ENCODE measurements around the gene TRERF1.

Gene TRERF1

GRCh38 chr6:42423244-42423643, 28.5 kb downstream of the TRERF1 start:
- no peak for DNase-seq (ENCODE audit: low read depth)

GRCh38 chr6:42420741-42421140, 31.0 kb downstream of the TRERF1 start:
- DNase-seq (ENCODE audit: low read depth), result no peak

DNA sequence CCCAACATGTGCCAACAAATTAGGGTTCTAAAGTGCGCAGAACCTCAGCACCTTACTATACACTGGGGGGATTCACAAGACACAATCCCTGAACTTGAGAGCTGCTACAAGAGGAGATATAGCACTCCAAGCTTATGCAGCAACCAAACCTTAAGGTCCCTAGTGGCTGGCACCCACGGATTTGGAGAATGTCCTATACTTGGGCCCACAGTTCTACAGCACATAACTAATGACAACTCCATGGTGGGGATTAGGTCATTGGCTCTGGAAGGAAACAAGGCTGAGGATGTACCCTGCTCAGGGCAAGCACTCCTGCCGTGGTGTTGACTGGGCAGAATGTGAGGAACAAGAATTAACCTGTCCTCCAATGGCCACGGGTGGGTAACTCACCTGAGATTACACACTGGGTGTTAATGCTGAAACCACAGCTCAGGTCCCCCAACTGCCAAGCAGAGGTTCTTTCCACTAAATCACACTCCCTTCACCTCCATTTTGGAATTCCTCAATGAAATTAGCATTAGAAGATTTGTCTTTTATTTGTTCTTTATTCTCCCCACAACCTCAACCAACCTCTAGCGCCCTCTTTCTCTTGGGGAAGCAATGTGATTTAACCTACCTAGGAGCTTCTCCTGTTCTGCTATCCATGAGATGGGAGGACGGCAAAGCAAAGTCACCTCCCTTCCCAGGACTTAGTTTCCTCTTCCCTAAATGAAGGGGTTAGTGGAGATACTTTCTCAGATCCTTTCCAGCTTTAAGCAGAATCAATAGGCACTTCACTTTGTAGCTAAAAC, 32.0 kb downstream of the TRERF1 start:
- no peak for DNase-seq (ENCODE audit: low read depth)

DNA sequence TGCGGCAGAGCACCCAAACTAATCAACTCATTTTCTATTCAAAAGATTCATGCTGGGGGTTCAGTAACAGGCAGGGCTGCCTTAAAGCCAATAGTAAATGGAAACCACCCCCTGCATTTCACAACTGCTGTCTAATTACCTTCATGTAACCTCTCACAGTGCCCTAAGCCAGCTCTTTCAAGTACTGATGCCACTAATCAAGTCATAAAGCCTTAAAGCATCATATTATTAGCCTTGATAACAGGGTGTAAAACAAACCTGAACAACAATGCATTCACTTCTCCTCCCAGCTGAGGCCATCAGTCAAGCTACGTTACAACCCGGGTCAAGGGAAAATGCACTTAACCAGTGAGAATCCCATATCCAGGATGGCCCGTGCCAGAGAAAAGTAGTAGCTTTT, 33.0 kb downstream of the TRERF1 start:
- DNase-seq (ENCODE audit: low read depth), result no peak

DNA sequence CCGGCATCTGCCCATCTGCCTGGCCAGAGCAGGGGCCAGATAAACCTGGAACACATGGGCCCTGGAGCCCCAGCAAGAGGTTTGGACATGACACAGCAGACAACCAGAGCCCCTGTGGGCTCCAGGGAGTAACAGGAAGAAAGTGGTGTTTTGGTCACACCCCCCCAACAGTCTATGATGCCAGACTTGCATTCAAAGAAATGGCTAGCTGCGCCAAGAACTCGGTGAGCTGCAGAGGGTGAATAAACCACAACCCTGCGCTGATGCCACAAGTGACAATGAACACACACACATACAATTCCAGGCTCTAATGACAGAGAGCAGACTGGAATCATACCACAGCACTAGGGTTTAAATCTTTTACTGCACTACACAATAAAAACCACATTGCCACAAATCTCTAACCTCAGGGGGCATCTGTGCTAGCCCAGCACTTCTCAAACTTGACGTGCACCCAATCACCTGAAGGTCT, 34.0 kb downstream of the TRERF1 start:
- peak; percentile 55 for DNase-seq (ENCODE audit: low read depth)

DNA sequence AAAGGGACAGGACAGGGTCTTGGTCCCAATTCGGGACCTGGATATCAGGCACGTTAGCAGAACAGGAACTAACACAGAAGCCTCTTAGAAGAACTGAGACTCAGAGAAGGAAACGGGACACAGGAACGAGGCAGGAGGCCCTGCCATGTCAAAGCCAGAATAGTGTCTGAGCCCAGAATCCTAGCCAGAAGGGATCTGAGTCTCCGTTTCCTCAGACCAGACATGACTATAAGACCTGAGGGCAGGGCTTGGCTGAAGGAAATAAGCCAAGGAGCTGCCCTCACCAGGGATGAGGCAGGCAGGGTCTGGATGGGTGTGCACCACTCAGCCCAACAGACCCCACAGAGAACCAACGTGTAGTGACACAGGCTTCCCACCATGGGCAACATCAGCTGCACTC, 40.3 kb downstream of the TRERF1 start:
- DNase-seq (ENCODE audit: low read depth), result no peak

DNA sequence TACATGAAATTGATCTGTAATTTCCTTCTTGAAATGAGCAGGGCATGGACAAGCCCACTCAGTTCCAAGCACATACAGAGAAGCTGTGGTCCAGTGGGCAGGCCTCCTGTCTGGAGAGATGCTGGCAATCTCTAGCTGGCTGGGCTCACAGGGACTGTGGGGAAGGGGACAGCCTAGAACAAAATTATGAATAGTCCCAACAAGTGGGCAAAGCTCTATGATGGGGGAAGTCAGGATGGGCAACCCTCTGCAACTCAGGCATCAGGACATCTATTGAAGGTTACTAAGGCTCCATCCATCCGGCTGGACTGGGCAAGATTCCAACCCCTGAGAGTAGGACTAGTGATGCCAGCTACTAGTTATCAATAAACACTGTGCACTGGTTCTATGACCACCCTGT, 40.9 kb downstream of the TRERF1 start:
- no peak for DNase-seq (ENCODE audit: low read depth)

DNA sequence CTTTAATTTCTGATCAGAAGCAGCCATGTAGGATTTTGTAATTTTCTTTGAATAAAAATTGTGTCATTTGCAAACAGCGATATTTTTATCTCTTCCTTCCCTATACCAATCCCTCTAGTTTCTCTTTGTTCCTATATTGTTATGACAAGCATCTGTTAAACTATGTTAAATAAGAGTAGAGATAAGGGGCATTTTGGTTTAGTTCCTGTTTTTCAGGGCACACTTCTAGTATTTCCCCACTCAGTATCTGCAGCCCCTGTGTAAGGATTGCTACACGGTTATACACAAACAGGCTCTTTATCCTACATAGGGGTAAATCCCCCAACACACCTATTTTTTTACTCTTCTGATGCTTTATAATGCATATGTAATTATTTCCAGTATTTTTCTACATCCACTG, 42.1 kb downstream of the TRERF1 start:
- DNase-seq (ENCODE audit: low read depth), result no peak

- no peak for DNase-seq (ENCODE audit: low read depth)
Observed at GRCh38 chr6:42407379-42407778, 44.3 kb downstream of the TRERF1 start.

- DNase-seq (ENCODE audit: low read depth), result no peak
Observed at GRCh38 chr6:42406306-42407280, 45.1 kb downstream of the TRERF1 start.

DNA sequence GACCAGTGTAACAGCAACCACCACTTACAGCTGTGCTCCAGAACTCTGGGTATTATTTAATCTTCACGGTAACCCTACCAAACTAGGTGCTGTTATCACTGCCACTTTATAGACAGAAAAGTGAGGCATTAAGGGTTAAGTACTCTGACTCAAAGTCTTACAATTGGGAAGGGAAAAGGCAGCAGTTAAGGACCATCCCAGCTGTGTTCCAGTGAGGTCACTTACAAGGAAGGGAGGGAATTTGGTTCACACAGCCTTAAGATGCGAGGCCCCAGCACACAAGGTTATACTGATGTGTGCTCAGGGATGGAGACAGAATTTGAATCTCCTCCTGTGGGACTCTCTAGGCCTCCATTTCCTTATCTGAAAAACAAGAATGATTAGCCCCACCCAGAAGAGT, 46.7 kb downstream of the TRERF1 start:
- no peak for DNase-seq (ENCODE audit: low read depth)

DNA sequence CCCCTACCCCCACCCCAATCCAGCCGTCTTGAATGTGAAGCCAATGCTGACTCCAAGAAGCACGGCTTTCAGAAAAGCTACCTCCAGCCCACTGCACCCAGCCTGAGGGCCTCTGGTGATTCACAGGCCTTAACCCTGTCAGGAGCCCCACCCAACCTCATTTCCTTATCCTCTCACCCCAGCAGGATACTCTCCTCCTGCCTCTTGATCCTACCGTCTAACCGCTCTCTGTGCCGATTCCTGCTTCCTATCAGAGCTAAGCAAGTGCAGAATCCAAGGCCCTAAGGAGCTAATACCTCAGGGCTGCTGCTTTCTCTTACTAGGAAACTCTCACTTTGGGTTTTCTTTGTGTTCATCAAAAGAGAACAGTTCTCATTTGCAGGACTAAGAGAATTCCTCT, 47.2 kb downstream of the TRERF1 start:
- DNase-seq (ENCODE audit: low read depth), result no peak

DNA sequence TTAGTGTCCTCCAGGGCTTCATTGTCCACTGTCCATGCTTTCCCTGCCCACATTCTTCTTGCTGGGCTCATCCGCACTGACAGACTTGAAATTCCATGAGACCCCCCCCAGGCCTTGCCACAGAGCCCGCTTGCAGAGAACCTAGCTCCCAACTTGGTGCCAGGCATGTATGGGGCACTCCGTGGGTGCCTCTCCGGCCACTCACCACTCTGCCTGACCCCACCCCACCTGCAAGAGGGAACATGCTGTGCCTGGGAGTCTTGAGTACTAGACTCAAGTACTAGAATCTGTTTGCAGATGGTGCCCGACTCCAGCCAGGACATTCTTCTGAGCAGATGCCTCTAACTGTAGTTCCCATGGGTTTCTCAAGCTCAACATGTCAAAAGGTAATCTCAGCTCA, 47.9 kb downstream of the TRERF1 start:
- no peak for DNase-seq (ENCODE audit: low read depth)

GRCh38 chr6:42403421-42403820, 48.3 kb downstream of the TRERF1 start:
- no peak for DNase-seq (ENCODE audit: low read depth)

- DNase-seq (ENCODE audit: low read depth), result peak; percentile 36
Observed at GRCh38 chr6:42402184-42402583, 49.5 kb downstream of the TRERF1 start.

DNA sequence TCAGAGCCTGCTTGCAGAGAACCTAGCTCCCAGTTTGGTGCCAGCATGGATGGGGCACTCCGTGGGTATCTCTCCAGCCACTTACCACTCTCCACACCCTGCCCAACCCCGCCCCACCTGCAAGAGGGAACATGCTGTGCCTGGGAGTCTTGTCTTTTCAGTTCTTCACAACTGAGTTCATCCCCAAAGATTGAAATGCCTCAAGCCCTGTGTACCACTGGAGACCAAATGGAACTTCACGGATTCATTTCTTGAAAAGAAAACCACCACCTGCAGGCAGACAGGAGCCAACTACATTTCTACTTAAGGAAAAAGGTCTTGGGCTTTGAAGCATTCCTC, 50.1 kb downstream of the TRERF1 start:
- no peak for DNase-seq (ENCODE audit: low read depth)

- no peak for DNase-seq (ENCODE audit: low read depth)
Observed at GRCh38 chr6:42400886-42401612, 50.7 kb downstream of the TRERF1 start.

DNA sequence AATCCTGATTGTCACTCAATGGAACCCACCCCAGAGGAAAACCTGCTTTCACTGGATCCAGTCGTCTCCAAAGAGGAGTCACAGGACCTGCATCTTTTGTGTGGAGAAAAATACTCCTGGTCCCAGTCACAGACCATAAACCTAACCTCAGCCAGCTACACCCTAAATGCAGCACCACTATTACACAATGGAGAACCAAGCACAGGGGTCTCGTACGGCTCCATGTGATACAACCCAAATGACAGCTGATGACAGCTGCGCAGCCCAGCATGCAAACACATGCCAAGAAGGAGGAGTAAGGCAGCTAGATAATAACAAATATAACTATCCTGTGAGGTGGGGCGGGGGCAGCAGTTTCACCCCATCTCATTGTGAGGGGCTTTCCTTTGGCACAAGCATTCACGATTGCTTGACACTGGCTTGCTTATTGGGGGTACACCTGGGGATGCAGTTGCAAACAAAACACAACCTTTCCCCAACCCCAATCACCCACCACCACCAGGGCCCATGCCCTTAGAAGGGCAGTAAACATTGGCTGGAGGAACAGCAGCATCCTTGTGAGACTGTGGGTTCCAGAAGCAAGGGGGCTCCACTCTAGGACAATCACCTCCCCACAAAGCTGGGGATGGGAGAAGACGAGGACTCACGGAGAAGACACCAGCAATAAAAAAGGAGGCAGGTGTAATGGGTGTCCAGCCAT, 51.5 kb downstream of the TRERF1 start:
- no peak for DNase-seq (ENCODE audit: low read depth)

- DNase-seq (ENCODE audit: low read depth), result no peak
Observed at GRCh38 chr6:42396720-42397119, 55.0 kb downstream of the TRERF1 start.

DNA sequence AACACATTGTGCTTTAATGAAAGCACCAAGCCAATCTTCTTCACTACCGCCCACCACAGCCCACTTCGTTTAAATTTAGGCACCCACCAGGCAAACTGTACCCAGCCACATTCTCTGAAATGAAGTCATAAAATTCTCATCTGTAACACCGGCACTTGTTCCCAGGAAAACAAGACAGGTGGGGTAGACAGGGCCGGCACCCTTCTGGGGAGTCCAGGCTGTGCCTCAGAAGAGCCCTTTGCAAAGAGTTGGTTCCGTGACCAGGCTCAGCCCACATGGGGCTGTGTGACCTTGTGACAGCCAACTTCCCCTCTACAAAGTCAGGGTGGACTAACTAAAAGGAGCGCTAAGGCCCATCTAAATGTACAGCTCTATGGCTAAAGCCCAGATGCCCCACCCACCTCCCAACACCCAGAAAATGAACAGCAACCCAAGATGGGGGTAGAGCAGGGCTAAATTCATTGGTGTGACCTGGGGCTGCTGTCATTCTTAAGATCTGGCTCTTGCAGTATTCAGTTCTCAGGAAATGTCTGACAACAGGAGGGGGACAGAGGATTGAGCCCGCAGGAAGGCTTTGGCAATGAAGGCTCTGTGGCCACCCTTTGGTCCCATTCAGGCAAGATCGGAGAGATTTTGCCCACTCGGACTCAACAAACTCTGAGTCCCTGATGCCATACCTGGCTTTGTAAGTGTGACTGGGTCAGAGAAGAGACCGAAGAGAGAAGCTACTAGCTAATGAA, 56.7 kb downstream of the TRERF1 start:
- no peak for DNase-seq (ENCODE audit: low read depth)

DNA sequence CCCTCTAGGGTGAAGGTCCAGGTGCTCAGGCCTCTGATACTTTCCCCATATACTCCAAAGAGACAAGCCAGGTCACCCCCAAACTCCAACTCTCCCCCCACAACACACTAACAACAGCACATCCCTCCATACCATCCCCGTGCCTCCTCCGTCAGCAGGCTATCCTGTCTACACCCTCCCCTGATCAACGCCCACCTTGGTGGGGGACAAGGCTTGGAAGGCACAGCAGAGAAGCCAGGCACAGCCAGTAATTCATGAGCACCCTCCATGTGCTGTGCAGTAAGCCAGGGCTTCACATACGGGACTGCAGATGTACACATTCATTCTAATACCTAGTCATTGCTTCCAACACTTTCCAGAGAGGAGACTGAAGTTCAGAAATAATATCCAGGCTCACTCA, 57.6 kb downstream of the TRERF1 start:
- DNase-seq (ENCODE audit: low read depth), result no peak
